Neural cell (in vitro differentiated cells): ENCODE results near the gene UQCC3. TPM values are rescaled to one million over a fixed set of nuclear protein-coding genes. Genes with fewer than 3 reads are reported as not detected.
"Not testable (repeated sequence)": the region's sequence is repeated elsewhere in the genome, so short reads cannot be mapped to it uniquely, and the experiment has no call there.

Experiments used
- H2AFZ ChIP-seq: fragments of 200-600, 300-800 bp; sonication (generic), shearing (Covaris generic); 2 replicates; pipeline ENCODE4 v1.6.0; 2014; ENCODE audit warnings: low read depth, mild to moderate bottlenecking, antibody characterized with exemption, low read length, moderate library complexity
- H3F3A ChIP-seq: fragments of 200-600 bp; shearing (Covaris generic); 2 replicates; pipeline ENCODE4 v1.6.1; 2016; ENCODE audit warnings: mild to moderate bottlenecking, moderate library complexity, mixed read lengths, antibody characterized with exemption, low read length; ENCODE audit not compliant: insufficient read depth, poor library complexity, severe bottlenecking
- H3K27ac ChIP-seq: fragments of 200-600, 300-800 bp; sonication (generic), shearing (Covaris generic); 2 replicates; pipeline ENCODE4 v1.5.1; 2014; ENCODE audit warnings: mild to moderate bottlenecking, low read length, moderate library complexity
- H3K27me3 ChIP-seq: fragments of 300-800, 200-600 bp; sonication (generic), shearing (Covaris generic); 2 replicates; pipeline ENCODE4 v1.6.0; 2014; ENCODE audit warnings: mild to moderate bottlenecking, low read depth, low read length, moderate library complexity; ENCODE audit not compliant: insufficient read depth
- H3K36me3 ChIP-seq: fragments of 300-800, 200-600 bp; sonication (generic), shearing (Covaris generic); 2 replicates; pipeline ENCODE4 v1.5.1; 2014; ENCODE audit warnings: mild to moderate bottlenecking, antibody characterized with exemption, low read length, moderate library complexity; ENCODE audit not compliant: insufficient read depth
- H3K4me2 ChIP-seq: fragments of 300-800, 200-600 bp; sonication (generic), shearing (Covaris generic); 2 replicates; pipeline ENCODE4 v1.6.0; 2014; ENCODE audit warnings: mild to moderate bottlenecking, low read length
- H3K4me3 ChIP-seq: fragments of 300-800, 200-600 bp; sonication (generic), shearing (Covaris generic); 2 replicates; pipeline ENCODE4 v1.5.1; 2014; ENCODE audit warnings: mild to moderate bottlenecking, low read length, moderate library complexity
- H3K79me2 ChIP-seq: fragments of 200-600 bp; shearing (Covaris generic); replicated peaks from 2 replicates; pipeline ENCODE4 v1.6.0; 2014; ENCODE audit warnings: mild to moderate bottlenecking, low read length, moderate library complexity; ENCODE audit not compliant: insufficient read depth
- H3K9ac ChIP-seq: fragments of 300-800, 200-600 bp; sonication (generic), shearing (Covaris generic); 2 replicates; pipeline ENCODE4 v1.6.1; 2016; ENCODE audit warnings: mild to moderate bottlenecking, low read length, mixed read lengths
- H3K9me2 ChIP-seq: fragments of 200-600 bp; shearing (Covaris generic); 2 replicates; pipeline ENCODE4 v1.6.1; 2016; ENCODE audit warnings: mild to moderate bottlenecking, low read length, mixed read lengths; ENCODE audit not compliant: insufficient read depth
- H3K9me3 ChIP-seq: fragments of 200-600, 300-800 bp; sonication (generic), shearing (Covaris generic); 2 replicates; pipeline ENCODE4 v1.6.1; 2016; ENCODE audit warnings: mild to moderate bottlenecking, mixed run types, low read length, moderate library complexity, mixed read lengths
- H4K20me1 ChIP-seq: fragments of 200-600 bp; shearing (Covaris generic); 2 replicates; pipeline ENCODE4 v1.6.1; 2016; ENCODE audit warnings: mild to moderate bottlenecking, mixed run types; ENCODE audit not compliant: insufficient read depth
- CTCF ChIP-seq: fragments of 450-650 bp; IDR thresholded peaks from 2 replicates; pipeline ENCODE4 v1.5.1; 2014; ENCODE audit warnings: antibody characterized with exemption, mild to moderate bottlenecking, moderate library complexity; ENCODE audit not compliant: poor library complexity, severe bottlenecking
- EP300 ChIP-seq: fragments of 450-650 bp; conservative IDR thresholded peaks from 2 replicates; pipeline ENCODE4 v1.6.1; 2014; ENCODE audit warnings: antibody characterized with exemption, mild to moderate bottlenecking, moderate library complexity; ENCODE audit not compliant: poor library complexity, severe bottlenecking
- EZH2 ChIP-seq: fragments of 200-600, 300-800 bp; shearing (Covaris generic), sonication (generic); IDR thresholded peaks from 2 replicates; pipeline ENCODE4 v1.6.1; 2014; ENCODE audit warnings: antibody characterized with exemption, low read length, borderline replicate concordance, mild to moderate bottlenecking; ENCODE audit not compliant: insufficient read depth, poor library complexity, severe bottlenecking
- MXI1 ChIP-seq: fragments of 450-650 bp; conservative IDR thresholded peaks from 2 replicates; pipeline ENCODE4 v1.6.1; 2014; ENCODE audit warnings: antibody characterized with exemption, mild to moderate bottlenecking; ENCODE audit not compliant: poor library complexity, severe bottlenecking
- POLR2AphosphoS5 ChIP-seq: IDR thresholded peaks from 2 replicates; pipeline ENCODE4 v1.6.1; 2012
- RAD21 ChIP-seq: fragments of 450-650 bp; conservative IDR thresholded peaks from 2 replicates; pipeline ENCODE4 v1.6.1; 2014; ENCODE audit warnings: antibody characterized with exemption, mild to moderate bottlenecking, moderate library complexity
- REST ChIP-seq: IDR thresholded peaks from 2 replicates; pipeline ENCODE4 v1.6.1; 2012; ENCODE audit warnings: borderline replicate concordance
- SMC3 ChIP-seq: fragments of 450-650 bp; conservative IDR thresholded peaks from 2 replicates; pipeline ENCODE4 v1.6.1; 2014; ENCODE audit warnings: antibody characterized with exemption, mild to moderate bottlenecking, moderate library complexity; ENCODE audit not compliant: poor library complexity
- TAF1 ChIP-seq: IDR thresholded peaks from 2 replicates; pipeline ENCODE4 v1.6.1; 2012; ENCODE audit warnings: low read depth
- polyA plus RNA-seq: library from polyadenylated mRNA; depleted of rRNA; stranded (reverse); fragments of >200 nt; gene quantifications from 2 replicates; pipeline ENCODE4 v1.2.3, GENCODE V29; 2014

The UQCC3 gene
- polyA plus RNA-seq, 1 donor from 2014 or later = 8.4 TPM

- Histone ChIP-seq H3K27ac (no peak overlapping the region), H3K9ac (no peak overlapping the region), H3K9me2 (no peaks in the 10 kb centered on the region), H3K9me3 (no peaks in the 10 kb centered on the region), H3F3A (no peaks in the 10 kb centered on the region), H3K36me3 (no peaks in the 10 kb centered on the region), H3K4me2 (no peak overlapping the region), H3K79me2 (peaks cover 6% of the 10 kb centered on the region), H3K27me3 (no peaks in the 10 kb centered on the region), H2AFZ (no peak overlapping the region), H4K20me1 (no peaks in the 10 kb centered on the region), H3K4me3 (no peak overlapping the region)
- no peak for TF ChIP-seq RAD21
- TF ChIP-seq EP300 = no peak
- TF ChIP-seq MXI1 = no peak
- no peak for TF ChIP-seq TAF1
- no peak for TF ChIP-seq CTCF
- no peak for TF ChIP-seq SMC3
Measured at GRCh38 chr11:62673196-62673525, 1.7 kb downstream of the UQCC3 start.

GRCh38 chr11:62675415-62675814 lies 3.9 kb downstream of the UQCC3 start:
- not testable (repeated sequence) for H3F3A ChIP-seq, H3K79me2 ChIP-seq, H2AFZ ChIP-seq, H4K20me1 ChIP-seq, H3K4me2 ChIP-seq, H3K9me2 ChIP-seq, H3K36me3 ChIP-seq, H3K27ac ChIP-seq, H3K4me3 ChIP-seq, H3K9me3 ChIP-seq, H3K27me3 ChIP-seq, H3K9ac ChIP-seq

- Histone ChIP-seq H3K36me3 (no peaks in the 10 kb centered on the region), H3K9ac (no peak overlapping the region), H3K4me3 (no peak overlapping the region), H3K9me2 (no peaks in the 10 kb centered on the region), H3K27me3 (no peaks in the 10 kb centered on the region), H3K9me3 (no peaks in the 10 kb centered on the region), H4K20me1 (no peaks in the 10 kb centered on the region), H3K79me2 (peaks cover 8% of the 10 kb centered on the region), H3F3A (no peaks in the 10 kb centered on the region), H3K4me2 (no peak overlapping the region), H2AFZ (no peak overlapping the region), H3K27ac (no peak overlapping the region)
- TF ChIP-seq RAD21 (no peak), EZH2 (no peak), MXI1 (no peak), TAF1 (no peak), CTCF (no peak), SMC3 (no peak), EP300 (no peak), REST (no peak), POLR2AphosphoS5 (no peak)
Measured at GRCh38 chr11:62676698-62677097, 5.2 kb downstream of the UQCC3 start.
